Effector CD4-positive, alpha-beta T cell (primary cell): ENCODE measurements around the gene TSEN34.
"Not testable (repeated sequence)": the region's sequence is repeated elsewhere in the genome, so short reads cannot be mapped to it uniquely, and the experiment has no call there.

Experiments
- DNase-seq: peaks from one replicate; pipeline ENCODE4 v3.0.0-alpha.2; 2020

Gene TSEN34

GRCh38 chr19:54162241-54162805 is 28.8 kb upstream of the TSEN34 start:
- DNase-seq = peak; percentile 70

GRCh38 chr19:54162884-54163283 is 28.2 kb upstream of the TSEN34 start:
- DNase-seq = no peak

GRCh38 chr19:54164369-54165068 is 26.6 kb upstream of the TSEN34 start:
- DNase-seq = peak; percentile 46

GRCh38 chr19:54165222-54165621 is 25.9 kb upstream of the TSEN34 start:
- DNase-seq = no peak

GRCh38 chr19:54168174-54168917 is 22.8 kb upstream of the TSEN34 start:
- peak; percentile 88 for DNase-seq

GRCh38 chr19:54169149-54169740 is 21.9 kb upstream of the TSEN34 start:
- DNase-seq = no peak

- not testable (repeated sequence) for DNase-seq
These were observed 19.2 kb upstream of the TSEN34 start for GRCh38 chr19:54171736-54172431.

- no peak for DNase-seq
These were observed 18.4 kb upstream of the TSEN34 start, which contains the start of gene TMC4 for GRCh38 chr19:54172471-54173358. TMC4 (minus strand) TSS chr19:54173160; CDS start chr19:54173117, 43 bp downstream.

GRCh38 chr19:54173359-54173699 is 17.8 kb upstream of the TSEN34 start:
- DNase-seq = no peak

GRCh38 chr19:54173951-54174834 is 16.9 kb upstream of the TSEN34 start:
- no peak for DNase-seq

GRCh38 chr19:54178581-54179261 is 12.4 kb upstream of the TSEN34 start:
- DNase-seq = no peak

- DNase-seq = no peak
These were observed 11.8 kb upstream of the TSEN34 start for GRCh38 chr19:54179262-54179852.

GRCh38 chr19:54179921-54180461 is 11.1 kb upstream of the TSEN34 start:
- DNase-seq = no peak

GRCh38 chr19:54180691-54181091 is 10.4 kb upstream of the TSEN34 start:
- DNase-seq = no peak

GRCh38 chr19:54181894-54182293 is 9.2 kb upstream of the TSEN34 start:
- not testable (repeated sequence) for DNase-seq

- no peak for DNase-seq
These were observed 7.7 kb upstream of the TSEN34 start for GRCh38 chr19:54183431-54183830.

- DNase-seq = no peak
These were observed 4.8 kb upstream of the TSEN34 start for GRCh38 chr19:54186351-54186750.

GRCh38 chr19:54186934-54187381 is 4.2 kb upstream of the TSEN34 start:
- DNase-seq = no peak

GRCh38 chr19:54188215-54188871 is 2.8 kb upstream of the TSEN34 start:
- DNase-seq = peak; percentile 51
